HL-60 (cell line): ENCODE results near the gene DCC.

ENCODE experiments used
- DNase-seq, 2 experiments: peaks; one replicate each; pipeline ENCODE4 v3.0.0-alpha.2; 2010 to 2020; ENCODE audit warnings: low read depth in 1 of 2, low spot score in 1 of 2
- H3K27ac ChIP-seq: fragments of 250-450 bp; sonication (Bioruptor Pico); replicated peaks from 2 replicates; pipeline ENCODE4 v1.5.1; 2020; ENCODE audit warnings: mild to moderate bottlenecking, moderate library complexity
- H3K27me3 ChIP-seq: fragments of 250-450 bp; sonication (Bioruptor Pico); 2 replicates; pipeline ENCODE4 v1.5.1; 2021; ENCODE audit warnings: mild to moderate bottlenecking, moderate library complexity; ENCODE audit not compliant: insufficient read depth, poor library complexity, severe bottlenecking
- H3K4me3 ChIP-seq: replicated peaks from 2 replicates; pipeline ENCODE4 v1.5.1; 2011; ENCODE audit warnings: mild to moderate bottlenecking, control low read depth, low read length; ENCODE audit not compliant: insufficient read depth
- CTCF ChIP-seq: IDR thresholded peaks from one replicate; pipeline ENCODE4 v1.5.1; 2011; ENCODE audit warnings: low read length, control low read depth, inconsistent platforms; ENCODE audit not compliant: insufficient read depth
- GABPA ChIP-seq: IDR thresholded peaks from 2 replicates; pipeline ENCODE4 v1.6.1; 2012; ENCODE audit warnings: low read depth
- POLR2AphosphoS5 ChIP-seq: IDR thresholded peaks from 2 replicates; pipeline ENCODE4 v1.6.1; 2012; ENCODE audit warnings: low read depth
- REST ChIP-seq: IDR thresholded peaks from 2 replicates; pipeline ENCODE4 v1.6.1; 2012; ENCODE audit warnings: low read depth; ENCODE audit not compliant: insufficient replicate concordance
- SPI1 ChIP-seq: IDR thresholded peaks from 2 replicates; pipeline ENCODE4 v1.6.1; 2012; ENCODE audit warnings: low read depth, mild to moderate bottlenecking, borderline replicate concordance

DCC gene

GRCh38 chr18:52537261-52537660 is 197.3 kb downstream of the DCC start:
- H3K27me3 ChIP-seq = no peaks in the 10 kb centered on the region
- no peak overlapping the region for H3K4me3 ChIP-seq
- no peak for TF ChIP-seq CTCF
- TF ChIP-seq REST = no peak
- no peak for TF ChIP-seq GABPA
- no peak for TF ChIP-seq POLR2AphosphoS5
- no peak for TF ChIP-seq SPI1
- no peak overlapping the region for H3K27ac ChIP-seq
- no peak for DNase-seq

GRCh38 chr18:52541056-52541455 is 201.1 kb downstream of the DCC start:
- TF ChIP-seq REST = no peak
- TF ChIP-seq SPI1 = no peak
- no peak for TF ChIP-seq CTCF
- no peak for TF ChIP-seq POLR2AphosphoS5
- no peak for TF ChIP-seq GABPA
- H3K27ac ChIP-seq = no peak overlapping the region
- H3K4me3 ChIP-seq = no peak overlapping the region
- no peak for DNase-seq
- no peaks in the 10 kb centered on the region for H3K27me3 ChIP-seq

GRCh38 chr18:52544086-52544485 is 204.1 kb downstream of the DCC start:
- TF ChIP-seq POLR2AphosphoS5 (no peak), SPI1 (no peak), CTCF (no peak), REST (no peak), GABPA (no peak)
- no peak overlapping the region for H3K4me3 ChIP-seq
- H3K27me3 ChIP-seq = no peaks in the 10 kb centered on the region
- no peak for DNase-seq
- no peak overlapping the region for H3K27ac ChIP-seq
